OCI-LY7 (cell line): Measurements from ENCODE around the gene CD2AP.

Source experiments
- CTCF ChIP-seq: fragments of 200-600 bp; sonication (generic); conservative IDR thresholded peaks from 2 replicates; pipeline ENCODE4 v1.5.1; 2014; ENCODE audit warnings: mild to moderate bottlenecking, antibody characterized with exemption, low read length, moderate library complexity, mixed read lengths
- EZH2phosphoT487 ChIP-seq: fragments of 200-600 bp; sonication (generic); IDR thresholded peaks from 2 replicates; pipeline ENCODE4 v1.6.1; 2018; ENCODE audit warnings: low read depth, borderline replicate concordance, mild to moderate bottlenecking, mixed run types, antibody characterized with exemption, low read length, moderate library complexity, mixed read lengths

- TF ChIP-seq CTCF (no peak), EZH2phosphoT487 (no peak)
Measured at GRCh38 chr6:47451162-47451561, 26.4 kb upstream of the CD2AP start.
